AG10803 (cell line): ENCODE data around the gene IL23R.

Experiments
- DNase-seq: peaks from one replicate; pipeline ENCODE4 v3.0.0; 2010; ENCODE audit warnings: low read depth
- H3K4me3 ChIP-seq: 2 replicates; pipeline ENCODE4 v1.5.1; 2011; ENCODE audit warnings: mild to moderate bottlenecking, low read length, control low read depth
- TF ChIP-seq, protein P1 (sequence below): conservative IDR thresholded peaks from 2 replicates; pipeline ENCODE4 v1.5.1; 2011; ENCODE audit warnings: mild to moderate bottlenecking, low read length, control low read depth, inconsistent platforms

The IL23R gene

DNA sequence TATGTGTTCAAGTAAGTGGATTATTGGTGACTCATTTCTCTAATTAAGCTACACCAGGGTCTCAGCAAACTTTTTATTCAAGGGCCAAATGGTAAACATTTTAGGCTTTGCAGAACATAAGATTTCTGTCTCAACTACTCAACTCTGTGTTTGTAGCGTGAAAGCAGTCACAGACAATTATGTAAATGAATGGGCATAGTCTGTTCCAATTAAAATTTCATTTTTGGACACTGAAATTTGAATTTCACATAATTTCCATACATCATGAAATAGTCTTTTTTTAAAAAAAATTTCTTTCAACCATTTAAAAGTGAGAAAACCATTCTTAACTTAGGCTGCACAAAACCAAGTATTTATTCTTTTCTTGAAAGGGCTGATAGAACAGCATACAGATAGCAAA lies 50.1 kb downstream of the IL23R start:
- DNase-seq = no peak
- TF ChIP-seq, protein P1, sequence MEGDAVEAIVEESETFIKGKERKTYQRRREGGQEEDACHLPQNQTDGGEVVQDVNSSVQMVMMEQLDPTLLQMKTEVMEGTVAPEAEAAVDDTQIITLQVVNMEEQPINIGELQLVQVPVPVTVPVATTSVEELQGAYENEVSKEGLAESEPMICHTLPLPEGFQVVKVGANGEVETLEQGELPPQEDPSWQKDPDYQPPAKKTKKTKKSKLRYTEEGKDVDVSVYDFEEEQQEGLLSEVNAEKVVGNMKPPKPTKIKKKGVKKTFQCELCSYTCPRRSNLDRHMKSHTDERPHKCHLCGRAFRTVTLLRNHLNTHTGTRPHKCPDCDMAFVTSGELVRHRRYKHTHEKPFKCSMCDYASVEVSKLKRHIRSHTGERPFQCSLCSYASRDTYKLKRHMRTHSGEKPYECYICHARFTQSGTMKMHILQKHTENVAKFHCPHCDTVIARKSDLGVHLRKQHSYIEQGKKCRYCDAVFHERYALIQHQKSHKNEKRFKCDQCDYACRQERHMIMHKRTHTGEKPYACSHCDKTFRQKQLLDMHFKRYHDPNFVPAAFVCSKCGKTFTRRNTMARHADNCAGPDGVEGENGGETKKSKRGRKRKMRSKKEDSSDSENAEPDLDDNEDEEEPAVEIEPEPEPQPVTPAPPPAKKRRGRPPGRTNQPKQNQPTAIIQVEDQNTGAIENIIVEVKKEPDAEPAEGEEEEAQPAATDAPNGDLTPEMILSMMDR = no peak
- H3K4me3 ChIP-seq = no peak overlapping the region

DNA sequence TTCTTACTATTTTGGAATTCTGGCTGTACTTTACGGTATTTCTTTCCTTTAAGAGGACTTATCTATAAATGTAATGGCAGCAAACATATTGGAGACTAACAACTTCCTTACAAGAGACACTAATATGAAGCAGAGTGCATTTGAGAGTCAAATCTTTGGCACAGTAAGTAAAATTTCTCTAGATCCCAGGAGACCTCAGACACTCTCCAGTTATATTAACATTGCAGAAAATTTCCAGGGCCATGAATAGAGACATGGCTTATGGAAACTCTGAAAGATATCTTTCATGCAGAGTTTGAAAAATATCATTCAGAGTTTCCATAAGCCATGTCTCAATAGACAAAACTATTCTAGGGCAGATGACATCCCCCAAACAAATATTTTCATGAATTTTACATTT lies 51.2 kb downstream of the IL23R start:
- DNase-seq = no peak
- TF ChIP-seq, protein P1 = no peak
- no peak overlapping the region for H3K4me3 ChIP-seq

DNA sequence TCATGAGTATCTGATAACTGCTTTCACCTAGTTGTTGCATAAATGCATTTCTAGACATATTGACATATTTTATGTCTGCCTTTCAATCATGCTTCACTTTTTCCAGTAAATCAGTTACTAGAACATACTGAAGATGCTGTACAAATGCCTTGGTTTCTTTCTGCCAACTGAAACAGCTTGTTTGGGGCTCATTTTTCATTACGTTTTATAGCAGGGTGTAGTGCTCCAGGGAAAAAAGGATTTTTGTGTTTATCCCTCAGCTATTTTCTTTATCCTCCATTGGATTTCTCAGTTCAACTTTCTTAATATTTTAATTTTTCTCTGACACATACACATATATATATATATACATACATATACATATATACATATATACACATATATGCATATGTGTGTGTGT lies 51.7 kb downstream of the IL23R start:
- DNase-seq = no peak
- H3K4me3 ChIP-seq = no peak overlapping the region
- TF ChIP-seq, protein P1 = no peak

DNA sequence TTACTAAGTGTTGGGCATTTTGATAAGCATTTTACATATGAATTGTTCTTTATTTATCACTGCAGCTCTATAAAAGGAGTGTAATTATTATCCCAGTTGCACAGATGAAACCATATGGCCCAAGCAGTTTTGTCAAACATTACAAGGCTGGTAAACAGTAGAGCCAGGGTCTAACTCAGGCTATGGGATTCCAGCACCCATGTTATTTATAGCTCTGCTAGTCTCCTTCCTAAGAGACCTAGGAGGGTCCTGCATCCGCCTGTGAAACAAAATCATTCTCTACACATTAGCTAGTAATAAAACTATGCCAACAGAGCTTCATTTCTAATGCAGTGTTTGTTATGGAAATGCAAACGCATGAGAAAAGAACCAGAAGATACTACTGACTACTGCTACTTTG lies 58.6 kb downstream of the IL23R start:
- DNase-seq = no peak
- no peak overlapping the region for H3K4me3 ChIP-seq
- TF ChIP-seq, protein P1 = no peak

DNA sequence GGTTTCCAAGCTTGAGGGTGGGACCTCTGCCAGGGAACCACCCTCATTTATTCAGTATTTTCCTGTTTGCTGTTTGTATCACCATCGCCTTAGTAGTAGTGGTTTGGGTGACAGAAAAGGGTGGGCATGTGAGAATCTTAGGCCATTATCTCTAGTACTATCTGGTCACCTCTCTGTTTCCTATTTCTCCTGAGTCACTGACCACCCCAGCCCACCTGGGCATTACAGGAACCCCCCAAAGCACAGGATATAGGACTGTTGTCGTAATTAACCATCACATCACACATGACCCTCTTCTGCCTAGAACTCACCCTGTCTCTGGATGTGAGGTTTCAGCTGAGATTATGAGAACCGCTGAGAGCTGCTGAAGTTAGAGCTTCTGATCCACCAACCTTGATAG lies 60.4 kb downstream of the IL23R start:
- DNase-seq = no peak
- TF ChIP-seq, protein P1 = no peak
- H3K4me3 ChIP-seq = no peak overlapping the region

DNA sequence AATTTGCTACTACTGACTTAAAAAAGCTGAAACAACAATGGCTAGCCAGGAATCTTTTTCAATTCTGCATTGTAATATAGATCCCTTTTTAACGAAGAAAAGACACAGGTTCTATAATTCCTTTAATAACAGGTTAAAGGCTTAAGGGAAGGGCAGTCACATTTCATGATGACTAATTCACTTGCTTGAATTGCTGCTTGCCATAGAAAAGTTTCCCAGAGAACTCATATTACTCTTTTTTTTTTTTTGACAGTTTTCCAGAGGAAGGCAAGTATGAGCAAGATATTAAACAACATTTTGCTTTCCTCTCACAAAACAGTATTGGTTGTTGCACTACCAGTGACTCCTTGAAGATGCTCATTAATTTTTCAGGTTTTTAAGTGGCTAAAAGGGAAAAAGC lies 60.9 kb downstream of the IL23R start:
- DNase-seq = no peak
- TF ChIP-seq, protein P1 = no peak
- H3K4me3 ChIP-seq = no peak overlapping the region

DNA sequence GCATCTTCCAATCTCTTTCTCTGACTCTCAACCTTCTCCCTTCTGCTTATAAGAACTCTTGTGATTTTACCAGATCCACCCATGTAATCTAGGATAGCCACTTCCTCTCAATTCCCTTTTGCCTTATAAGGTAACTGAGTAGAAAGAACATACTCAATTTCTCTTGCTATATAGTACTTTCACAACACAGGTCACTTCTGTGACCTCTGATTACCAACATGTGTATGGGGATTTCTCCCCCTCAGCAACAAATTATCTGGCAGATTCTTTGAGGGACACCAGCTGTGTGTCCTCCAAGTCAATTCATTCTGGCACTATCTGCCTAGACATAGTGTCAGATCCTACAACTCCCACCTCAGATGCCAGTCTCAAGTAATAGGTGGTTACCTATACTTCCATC lies 62.5 kb downstream of the IL23R start:
- H3K4me3 ChIP-seq = no peak overlapping the region
- TF ChIP-seq, protein P1 = no peak
- no peak for DNase-seq
